Neutrophil (primary cell): ENCODE results near the gene DCAF4L1.

Experiments
- H3K27ac ChIP-seq: fragments of 200-600 bp; sonication (generic); 2 replicates; pipeline ENCODE4 v1.5.1; 2016; ENCODE audit warnings: mild to moderate bottlenecking, moderate library complexity
- H3K27me3 ChIP-seq: fragments of 200-600 bp; sonication (generic); 2 replicates; pipeline ENCODE4 v1.6.0; 2016; ENCODE audit warnings: mild to moderate bottlenecking
- H3K36me3 ChIP-seq: fragments of 200-600 bp; sonication (generic); 2 replicates; pipeline ENCODE4 v1.5.1; 2017
- H3K4me1 ChIP-seq, 2 experiments: fragments of 200-600 bp in 1 of 2; sonication (generic) in 1 of 2; 1 replicate in 1 of 2; 2 replicates in 1 of 2; pipeline versions ENCODE4 v1.5.1 to v1.6.1; 2013 to 2016; ENCODE audit warnings: low read depth in 1 of 2, low read length in 1 of 2, mild to moderate bottlenecking in 1 of 2, moderate library complexity in 1 of 2; ENCODE audit not compliant: control insufficient read depth in 1 of 2, insufficient read depth in 1 of 2
- H3K4me3 ChIP-seq, 2 experiments: fragments of 200-600 bp in 1 of 2; sonication (generic) in 1 of 2; 1 replicate in 1 of 2; 2 replicates in 1 of 2; pipeline ENCODE4 v1.5.1; 2013 to 2016; ENCODE audit warnings: low read depth in 1 of 2, low read length in 1 of 2, mild to moderate bottlenecking in 1 of 2, moderate library complexity in 1 of 2
- H3K9me3 ChIP-seq: fragments of 200-600 bp; sonication (generic); 2 replicates; pipeline ENCODE4 v1.5.1; 2016
- CTCF ChIP-seq: fragments of 200-600 bp; sonication (generic); IDR thresholded peaks from 2 replicates; pipeline ENCODE4 v1.5.1; 2016; ENCODE audit warnings: antibody characterized with exemption

DCAF4L1 gene

GRCh38 chr4:41998019-41998418, 16.5 kb downstream of the DCAF4L1 start:
- no peak for TF ChIP-seq CTCF

GRCh38 chr4:41999321-41999720, 17.8 kb downstream of the DCAF4L1 start:
- Histone ChIP-seq H3K9me3 (no peaks in the 10 kb centered on the region), H3K27me3 (no peaks in the 10 kb centered on the region), H3K4me1 (no peaks in the 10 kb centered on the region), H3K4me3 (no peak overlapping the region), H3K36me3 (peaks cover 7% of the 10 kb centered on the region), H3K27ac (no peak overlapping the region)
- no peak for TF ChIP-seq CTCF

More at GRCh38 chr4:41998019-41998418, 16.5 kb downstream of the DCAF4L1 start:
- Histone ChIP-seq H3K9me3 (no peaks in the 10 kb centered on the region), H3K4me3 (no peak overlapping the region), H3K4me1 (no peaks in the 10 kb centered on the region), H3K36me3 (peaks cover 7% of the 10 kb centered on the region), H3K27me3 (no peaks in the 10 kb centered on the region), H3K27ac (no peak overlapping the region)

GRCh38 chr4:42008011-42008786, 26.6 kb downstream of the DCAF4L1 start:
- no peaks in the 10 kb centered on the region for H3K36me3 ChIP-seq

GRCh38 chr4:42015438-42015837, 33.9 kb downstream of the DCAF4L1 start:
- H3K4me3 ChIP-seq, result no peak overlapping the region
- H3K27ac ChIP-seq, result no peak overlapping the region
- no peaks in the 10 kb centered on the region for H3K9me3 ChIP-seq
- no peaks in the 10 kb centered on the region for H3K27me3 ChIP-seq
- H3K4me1 ChIP-seq, result no peaks in the 10 kb centered on the region
- H3K36me3 ChIP-seq, result no peaks in the 10 kb centered on the region
- TF ChIP-seq CTCF, result no peak

More at GRCh38 chr4:42008011-42008786, 26.6 kb downstream of the DCAF4L1 start:
- no peaks in the 10 kb centered on the region for H3K9me3 ChIP-seq
- no peaks in the 10 kb centered on the region for H3K4me1 ChIP-seq
- no peak overlapping the region for H3K4me3 ChIP-seq
- no peak overlapping the region for H3K27ac ChIP-seq
- H3K27me3 ChIP-seq, result no peaks in the 10 kb centered on the region
- TF ChIP-seq CTCF, result no peak

- Histone ChIP-seq H3K9me3 (no peaks in the 10 kb centered on the region), H3K27me3 (no peaks in the 10 kb centered on the region), H3K27ac (no peak overlapping the region), H3K36me3 (peaks cover 4% of the 10 kb centered on the region), H3K4me3 (no peak overlapping the region), H3K4me1 (no peaks in the 10 kb centered on the region)
- TF ChIP-seq CTCF, result no peak
Measured at GRCh38 chr4:42018451-42018850, 36.9 kb downstream of the DCAF4L1 start.
